H54 (cell line): ENCODE results near the gene FTCDNL1.
A peak's percentile ranks its signal among the peaks of the same experiment; 100 is the strongest.

Experiments
- DNase-seq: peaks from one replicate; pipeline ENCODE4 v3.0.0; 2011; ENCODE audit warnings: low spot score, mixed read lengths; ENCODE audit not compliant: insufficient read length
- FAIRE-seq: peaks from 3 replicates; lab custom pipeline; 2011; peaks lifted over from hg19 to GRCh38; lab: Jason Lieb, UNC
- POLR2A ChIP-seq: IDR thresholded peaks from 2 replicates; pipeline ENCODE4 v1.6.1; 2011; ENCODE audit warnings: low read depth, mild to moderate bottlenecking, low read length

FTCDNL1 gene

GRCh38 chr2:199756211-199756610 is 94.8 kb downstream of the FTCDNL1 start:
- TF ChIP-seq POLR2A: no peak
- FAIRE-seq: no peak
- no peak for DNase-seq

- FAIRE-seq: no peak
- no peak for TF ChIP-seq POLR2A
- DNase-seq: no peak
Measured at GRCh38 chr2:199754766-199755165, 96.2 kb downstream of the FTCDNL1 start.

GRCh38 chr2:199751492-199752120 is 99.4 kb downstream of the FTCDNL1 start:
- no peak for TF ChIP-seq POLR2A
- no peak for FAIRE-seq
- DNase-seq: no peak

GRCh38 chr2:199749571-199749970 is 101.4 kb downstream of the FTCDNL1 start:
- no peak for FAIRE-seq
- TF ChIP-seq POLR2A: no peak

GRCh38 chr2:199744724-199745123 is 106.3 kb downstream of the FTCDNL1 start:
- no peak for TF ChIP-seq POLR2A
- DNase-seq: no peak
- FAIRE-seq: no peak

More at GRCh38 chr2:199749571-199749970, 101.4 kb downstream of the FTCDNL1 start:
- DNase-seq: no peak

- FAIRE-seq (no peak), DNase-seq (no peak)
- no peak for TF ChIP-seq POLR2A
Measured at GRCh38 chr2:199744260-199744659, 106.7 kb downstream of the FTCDNL1 start.

GRCh38 chr2:199743415-199744120 is 107.4 kb downstream of the FTCDNL1 start:
- DNase-seq (no peak), FAIRE-seq (no peak)
- TF ChIP-seq POLR2A: no peak

GRCh38 chr2:199742884-199743283 is 108.1 kb downstream of the FTCDNL1 start:
- no peak for TF ChIP-seq POLR2A
- FAIRE-seq (no peak), DNase-seq (no peak)

GRCh38 chr2:199740111-199740428 is 110.9 kb downstream of the FTCDNL1 start:
- DNase-seq (no peak), FAIRE-seq (no peak)
- TF ChIP-seq POLR2A: no peak

GRCh38 chr2:199739413-199740110 is 111.4 kb downstream of the FTCDNL1 start:
- peak; percentile 27 for DNase-seq
- peak; percentile 82 for FAIRE-seq
- no peak for TF ChIP-seq POLR2A

GRCh38 chr2:199738727-199739412 is 112.1 kb downstream of the FTCDNL1 start:
- no peak for TF ChIP-seq POLR2A
- FAIRE-seq: no peak
- DNase-seq: no peak

- DNase-seq (no peak), FAIRE-seq (no peak)
- TF ChIP-seq POLR2A: no peak
Measured at GRCh38 chr2:199734651-199735050, 116.3 kb downstream of the FTCDNL1 start.

GRCh38 chr2:199734011-199734410 is 117.0 kb downstream of the FTCDNL1 start:
- DNase-seq (no peak), FAIRE-seq (no peak)
- no peak for TF ChIP-seq POLR2A

GRCh38 chr2:199727801-199728200 is 123.2 kb downstream of the FTCDNL1 start:
- TF ChIP-seq POLR2A: no peak
- no peak for FAIRE-seq
- no peak for DNase-seq
